ENCODE results near the gene NAV3.

DNA sequence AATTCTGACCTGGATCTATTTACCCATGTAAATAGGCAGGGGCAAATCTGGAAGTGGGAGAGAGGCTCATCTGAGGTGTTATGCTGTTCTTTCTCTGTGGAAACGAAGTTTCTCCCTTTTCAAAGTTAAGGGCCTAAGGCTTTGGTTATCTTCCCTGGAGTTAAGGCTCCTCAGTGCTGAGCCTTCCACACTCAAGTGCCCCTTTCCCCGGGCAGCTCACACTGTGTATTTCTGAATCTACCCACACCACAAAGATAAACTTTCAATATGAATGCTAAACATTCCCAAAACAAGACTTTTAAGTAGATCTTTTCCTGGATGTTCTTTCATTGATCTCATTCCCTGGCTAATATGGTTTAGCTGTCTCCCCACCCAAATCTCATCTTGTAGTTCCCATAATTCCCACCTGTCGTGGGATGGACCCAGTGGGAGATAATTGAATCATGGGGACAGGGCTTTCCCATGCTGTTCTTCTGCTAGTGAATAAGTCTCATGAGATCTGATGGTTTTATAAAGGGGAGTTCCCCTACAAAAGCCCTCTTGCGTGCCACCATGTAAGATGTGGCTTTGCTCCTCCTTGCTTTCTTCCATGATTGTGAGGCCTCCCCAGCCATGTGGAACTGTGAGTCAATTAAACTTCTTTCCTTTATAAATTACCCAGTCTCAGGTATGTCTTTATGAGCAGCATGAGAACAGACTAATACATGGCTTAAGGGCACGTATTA, 251.1 kb downstream of the NAV3 start:
- no peak for TF ChIP-seq POLR2AphosphoS5 (IDR thresholded peaks at IDR 0.05)
- TF ChIP-seq, protein P1, sequence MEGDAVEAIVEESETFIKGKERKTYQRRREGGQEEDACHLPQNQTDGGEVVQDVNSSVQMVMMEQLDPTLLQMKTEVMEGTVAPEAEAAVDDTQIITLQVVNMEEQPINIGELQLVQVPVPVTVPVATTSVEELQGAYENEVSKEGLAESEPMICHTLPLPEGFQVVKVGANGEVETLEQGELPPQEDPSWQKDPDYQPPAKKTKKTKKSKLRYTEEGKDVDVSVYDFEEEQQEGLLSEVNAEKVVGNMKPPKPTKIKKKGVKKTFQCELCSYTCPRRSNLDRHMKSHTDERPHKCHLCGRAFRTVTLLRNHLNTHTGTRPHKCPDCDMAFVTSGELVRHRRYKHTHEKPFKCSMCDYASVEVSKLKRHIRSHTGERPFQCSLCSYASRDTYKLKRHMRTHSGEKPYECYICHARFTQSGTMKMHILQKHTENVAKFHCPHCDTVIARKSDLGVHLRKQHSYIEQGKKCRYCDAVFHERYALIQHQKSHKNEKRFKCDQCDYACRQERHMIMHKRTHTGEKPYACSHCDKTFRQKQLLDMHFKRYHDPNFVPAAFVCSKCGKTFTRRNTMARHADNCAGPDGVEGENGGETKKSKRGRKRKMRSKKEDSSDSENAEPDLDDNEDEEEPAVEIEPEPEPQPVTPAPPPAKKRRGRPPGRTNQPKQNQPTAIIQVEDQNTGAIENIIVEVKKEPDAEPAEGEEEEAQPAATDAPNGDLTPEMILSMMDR (IDR thresholded peaks at IDR 0.05): no peak

Measured in prostate gland (tissue), 2 donors.